T-helper 2 cell (primary cell): ENCODE results near the gene GTF2IRD1.
"Not testable (repeated sequence)": the region's sequence is repeated elsewhere in the genome, so short reads cannot be mapped to it uniquely, and the experiment has no call there.

Experiments
- DNase-seq, 5 experiments: peaks; one replicate each; pipeline versions ENCODE4 v3.0.0 to v3.0.0-alpha.2; 2012 to 2022

GTF2IRD1 gene

GRCh38 chr7:74519395-74519794, 65.7 kb downstream of the GTF2IRD1 start:
- no peak for DNase-seq

GRCh38 chr7:74521855-74522254, 68.1 kb downstream of the GTF2IRD1 start:
- DNase-seq = no peak

GRCh38 chr7:74522281-74522905, 68.7 kb downstream of the GTF2IRD1 start:
- no peak for DNase-seq

GRCh38 chr7:74523015-74523414, 69.3 kb downstream of the GTF2IRD1 start:
- DNase-seq = no peak

- no peak for DNase-seq
These were observed 71.4 kb downstream of the GTF2IRD1 start for GRCh38 chr7:74525140-74525539.

- no peak for DNase-seq
These were observed 72.2 kb downstream of the GTF2IRD1 start for GRCh38 chr7:74525881-74526280.

- DNase-seq = no peak
These were observed 73.1 kb downstream of the GTF2IRD1 start for GRCh38 chr7:74526780-74527179.

- no peak for DNase-seq
These were observed 74.1 kb downstream of the GTF2IRD1 start for GRCh38 chr7:74527842-74528241.

GRCh38 chr7:74528773-74529172, 75.1 kb downstream of the GTF2IRD1 start:
- not testable (repeated sequence) for DNase-seq

- DNase-seq = no peak
These were observed 82.2 kb downstream of the GTF2IRD1 start for GRCh38 chr7:74535951-74536356.

- not testable (repeated sequence) for DNase-seq
These were observed 88.2 kb downstream of the GTF2IRD1 start for GRCh38 chr7:74541937-74542336.

- DNase-seq = no peak
These were observed 88.9 kb downstream of the GTF2IRD1 start for GRCh38 chr7:74542558-74543117.

- DNase-seq = peak in 1 of 5 experiments; percentile 24
These were observed 91.2 kb downstream of the GTF2IRD1 start for GRCh38 chr7:74544706-74545469.

GRCh38 chr7:74545921-74546320, 92.2 kb downstream of the GTF2IRD1 start:
- peak in 1 of 5 experiments; percentile 48 for DNase-seq

- DNase-seq = not testable (repeated sequence)
These were observed 99.9 kb downstream of the GTF2IRD1 start for GRCh38 chr7:74553596-74554012.

- DNase-seq = no peak
These were observed 100.5 kb downstream of the GTF2IRD1 start for GRCh38 chr7:74554178-74554577.

GRCh38 chr7:74560086-74560719, 106.5 kb downstream of the GTF2IRD1 start:
- DNase-seq = no peak

GRCh38 chr7:74561898-74562613, 108.3 kb downstream of the GTF2IRD1 start:
- no peak for DNase-seq

GRCh38 chr7:74563639-74564038, 109.9 kb downstream of the GTF2IRD1 start:
- not testable (repeated sequence) for DNase-seq

- DNase-seq = no peak
These were observed 113.6 kb downstream of the GTF2IRD1 start for GRCh38 chr7:74567318-74567668.

- DNase-seq = no peak
These were observed 115.0 kb downstream of the GTF2IRD1 start for GRCh38 chr7:74568658-74569057.

- DNase-seq = peak in 2 of 5 experiments; percentile 6 to 68
These were observed 115.9 kb downstream of the GTF2IRD1 start for GRCh38 chr7:74569501-74570075.
